OCI-LY1 (cell line): ENCODE results near the gene FKBP6.
"Not testable (repeated sequence)": the region's sequence is repeated elsewhere in the genome, so short reads cannot be mapped to it uniquely, and the experiment has no call there.

Experiments
- H2AFZ ChIP-seq: fragments of 200-600 bp; sonication (generic), shearing (Covaris generic); 2 replicates; pipeline ENCODE4 v1.6.0; 2014; ENCODE audit warnings: antibody characterized with exemption, mild to moderate bottlenecking, low read length
- H3F3A ChIP-seq: fragments of 200-600 bp; sonication (generic), shearing (Covaris generic); 2 replicates; pipeline ENCODE4 v1.6.0; 2014; ENCODE audit warnings: mild to moderate bottlenecking, antibody characterized with exemption, low read length, moderate library complexity; ENCODE audit not compliant: insufficient read depth
- H3K27ac ChIP-seq: fragments of 200-600 bp; sonication (generic); 2 replicates; pipeline ENCODE4 v1.5.1; 2014; ENCODE audit warnings: low read length, mixed run types, mild to moderate bottlenecking, low read depth; ENCODE audit not compliant: poor library complexity, severe bottlenecking
- H3K27me3 ChIP-seq: fragments of 200-600 bp; sonication (generic); 2 replicates; pipeline ENCODE4 v1.6.0; 2014; ENCODE audit warnings: antibody characterized with exemption, mild to moderate bottlenecking, low read length, moderate library complexity; ENCODE audit not compliant: insufficient read depth
- H3K36me3 ChIP-seq: fragments of 200-600 bp; sonication (generic); 2 replicates; pipeline ENCODE4 v1.6.1; 2014; ENCODE audit warnings: mild to moderate bottlenecking, antibody characterized with exemption, low read length, moderate library complexity, mixed read lengths; ENCODE audit not compliant: insufficient read depth
- H3K4me1 ChIP-seq: fragments of 200-600 bp; sonication (generic); 2 replicates; pipeline ENCODE4 v1.5.1; 2014; ENCODE audit warnings: mild to moderate bottlenecking, low read length, moderate library complexity; ENCODE audit not compliant: insufficient read depth, severe bottlenecking
- H3K4me2 ChIP-seq: fragments of 200-600 bp; sonication (generic), shearing (Covaris generic); 2 replicates; pipeline ENCODE4 v1.6.1; 2014; ENCODE audit warnings: low read length
- H3K4me3 ChIP-seq: fragments of 200-600 bp; sonication (generic); 2 replicates; pipeline ENCODE4 v1.5.1; 2014; ENCODE audit warnings: low read length, low read depth, mild to moderate bottlenecking, mixed read lengths; ENCODE audit not compliant: poor library complexity, severe bottlenecking
- H3K79me2 ChIP-seq: fragments of 200-600 bp; shearing (Covaris generic); 2 replicates; pipeline ENCODE4 v1.6.1; 2016; ENCODE audit warnings: mixed run types, low read length, mixed read lengths; ENCODE audit not compliant: insufficient read depth
- H3K9ac ChIP-seq: fragments of 200-600 bp; sonication (generic), shearing (Covaris generic); 2 replicates; pipeline ENCODE4 v1.6.1; 2014; ENCODE audit warnings: mild to moderate bottlenecking, low read length, mixed read lengths
- H3K9me2 ChIP-seq: fragments of 200-600 bp; sonication (generic), shearing (Covaris generic); 2 replicates; pipeline ENCODE4 v1.6.1; 2014; ENCODE audit warnings: low read depth, mild to moderate bottlenecking, low read length, mixed read lengths
- H3K9me3 ChIP-seq: fragments of 200-600 bp; shearing (Covaris generic); 2 replicates; pipeline ENCODE4 v1.6.1; 2014; ENCODE audit warnings: low read length, mixed read lengths
- H4K20me1 ChIP-seq: fragments of 200-600 bp; sonication (generic), shearing (Covaris generic); 2 replicates; pipeline ENCODE4 v1.6.0; 2016; ENCODE audit warnings: mild to moderate bottlenecking, low read length; ENCODE audit not compliant: insufficient read depth
- EZH2 ChIP-seq: fragments of 200-600 bp; sonication (generic), shearing (Covaris generic); IDR thresholded peaks from 2 replicates; pipeline ENCODE4 v1.8.0; 2017; ENCODE audit warnings: borderline replicate concordance, mixed run types, mild to moderate bottlenecking, antibody characterized with exemption, low read length, moderate library complexity, mixed read lengths
- TF ChIP-seq, protein P1 (sequence below): fragments of 200-600 bp; sonication (generic), shearing (Covaris generic); IDR thresholded peaks from 2 replicates; pipeline ENCODE4 v1.5.1; 2017; ENCODE audit warnings: mild to moderate bottlenecking, antibody characterized with exemption, low read length, moderate library complexity, mixed read lengths

The FKBP6 gene

DNA sequence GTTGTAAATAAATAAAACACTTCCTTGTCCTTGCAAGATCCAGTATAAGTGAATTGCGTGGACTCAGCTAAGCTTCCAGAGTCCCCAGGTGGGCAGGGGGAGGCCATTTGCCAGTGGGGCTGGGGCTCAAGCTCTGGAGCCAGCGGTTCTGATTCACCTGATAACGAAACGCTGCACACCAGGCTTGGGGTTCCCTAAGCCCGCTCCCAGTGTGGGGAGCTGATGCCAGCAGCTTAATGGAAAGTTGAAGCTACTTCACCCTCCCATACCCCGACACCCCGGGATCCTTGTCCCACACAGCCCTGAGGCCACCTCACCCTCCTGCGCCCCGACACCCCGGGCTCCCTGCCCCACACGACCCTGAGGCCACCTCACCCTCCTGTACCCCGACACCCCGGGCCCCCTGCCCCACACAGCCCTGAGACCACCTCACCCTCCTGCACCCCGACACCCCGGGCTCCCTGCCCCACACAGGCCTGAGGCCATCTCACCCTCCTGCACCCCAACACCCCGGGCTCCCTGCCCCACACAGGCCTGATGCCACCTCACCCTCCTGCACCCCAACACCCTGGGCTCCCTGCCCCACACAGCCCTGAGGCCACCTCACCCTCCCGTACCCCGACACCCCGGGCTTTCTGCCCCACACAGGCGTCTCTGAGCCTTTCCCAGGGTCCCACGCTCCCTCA is 30.8 kb downstream of the FKBP6 start:
- H3K36me3 ChIP-seq, result no peaks in the 10 kb centered on the region
- no peak overlapping the region for H3K9ac ChIP-seq
- no peaks in the 10 kb centered on the region for H4K20me1 ChIP-seq
- H3F3A ChIP-seq, result no peaks in the 10 kb centered on the region
- TF ChIP-seq EZH2, result no peak
- TF ChIP-seq, protein P1, sequence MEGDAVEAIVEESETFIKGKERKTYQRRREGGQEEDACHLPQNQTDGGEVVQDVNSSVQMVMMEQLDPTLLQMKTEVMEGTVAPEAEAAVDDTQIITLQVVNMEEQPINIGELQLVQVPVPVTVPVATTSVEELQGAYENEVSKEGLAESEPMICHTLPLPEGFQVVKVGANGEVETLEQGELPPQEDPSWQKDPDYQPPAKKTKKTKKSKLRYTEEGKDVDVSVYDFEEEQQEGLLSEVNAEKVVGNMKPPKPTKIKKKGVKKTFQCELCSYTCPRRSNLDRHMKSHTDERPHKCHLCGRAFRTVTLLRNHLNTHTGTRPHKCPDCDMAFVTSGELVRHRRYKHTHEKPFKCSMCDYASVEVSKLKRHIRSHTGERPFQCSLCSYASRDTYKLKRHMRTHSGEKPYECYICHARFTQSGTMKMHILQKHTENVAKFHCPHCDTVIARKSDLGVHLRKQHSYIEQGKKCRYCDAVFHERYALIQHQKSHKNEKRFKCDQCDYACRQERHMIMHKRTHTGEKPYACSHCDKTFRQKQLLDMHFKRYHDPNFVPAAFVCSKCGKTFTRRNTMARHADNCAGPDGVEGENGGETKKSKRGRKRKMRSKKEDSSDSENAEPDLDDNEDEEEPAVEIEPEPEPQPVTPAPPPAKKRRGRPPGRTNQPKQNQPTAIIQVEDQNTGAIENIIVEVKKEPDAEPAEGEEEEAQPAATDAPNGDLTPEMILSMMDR, result no peak
- no peak overlapping the region for H3K4me3 ChIP-seq
- no peaks in the 10 kb centered on the region for H3K9me2 ChIP-seq
- H3K9me3 ChIP-seq, result no peaks in the 10 kb centered on the region
- peak overlapping the region; percentile 56 for H3K4me2 ChIP-seq
- H3K79me2 ChIP-seq, result no peaks in the 10 kb centered on the region
- peaks cover 18% of the 10 kb centered on the region; the same call in 1 of the 2 replicates for H3K27me3 ChIP-seq
- no peak overlapping the region for H3K27ac ChIP-seq
- no peak overlapping the region for H2AFZ ChIP-seq
- peaks cover 9% of the 10 kb centered on the region for H3K4me1 ChIP-seq

DNA sequence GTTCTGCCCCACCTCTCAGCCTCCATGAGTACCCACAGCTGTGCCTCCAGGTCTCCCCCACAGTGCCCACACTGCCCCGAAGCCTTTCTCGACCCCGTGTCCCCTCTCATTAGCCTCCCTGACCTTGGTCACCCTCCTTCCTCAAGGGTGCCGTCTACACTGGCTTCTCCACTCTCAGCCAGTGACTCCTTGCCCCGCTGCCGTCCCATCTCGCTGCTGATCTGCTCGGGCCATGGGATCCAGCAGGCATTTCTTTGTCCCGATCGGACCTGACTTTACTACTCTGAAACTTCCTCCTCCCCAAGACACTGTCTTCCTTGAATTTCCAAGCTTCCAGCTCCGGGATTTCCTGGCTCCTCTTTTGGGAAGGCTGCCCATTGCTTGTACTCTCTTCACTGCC is 31.3 kb downstream of the FKBP6 start:
- H3K27me3 ChIP-seq, result peaks cover 18% of the 10 kb centered on the region; the same call in 1 of the 2 replicates
- TF ChIP-seq, protein P1, result no peak
- TF ChIP-seq EZH2, result no peak
- no peaks in the 10 kb centered on the region for H4K20me1 ChIP-seq
- no peaks in the 10 kb centered on the region for H3F3A ChIP-seq
- peaks cover 9% of the 10 kb centered on the region for H3K4me1 ChIP-seq
- H3K27ac ChIP-seq, result no peak overlapping the region
- H3K79me2 ChIP-seq, result no peaks in the 10 kb centered on the region
- H3K4me3 ChIP-seq, result no peak overlapping the region
- no peaks in the 10 kb centered on the region for H3K9me2 ChIP-seq
- H3K9me3 ChIP-seq, result no peaks in the 10 kb centered on the region
- no peak overlapping the region for H2AFZ ChIP-seq
- H3K4me2 ChIP-seq, result no peak overlapping the region
- H3K36me3 ChIP-seq, result no peaks in the 10 kb centered on the region
- no peak overlapping the region for H3K9ac ChIP-seq

DNA sequence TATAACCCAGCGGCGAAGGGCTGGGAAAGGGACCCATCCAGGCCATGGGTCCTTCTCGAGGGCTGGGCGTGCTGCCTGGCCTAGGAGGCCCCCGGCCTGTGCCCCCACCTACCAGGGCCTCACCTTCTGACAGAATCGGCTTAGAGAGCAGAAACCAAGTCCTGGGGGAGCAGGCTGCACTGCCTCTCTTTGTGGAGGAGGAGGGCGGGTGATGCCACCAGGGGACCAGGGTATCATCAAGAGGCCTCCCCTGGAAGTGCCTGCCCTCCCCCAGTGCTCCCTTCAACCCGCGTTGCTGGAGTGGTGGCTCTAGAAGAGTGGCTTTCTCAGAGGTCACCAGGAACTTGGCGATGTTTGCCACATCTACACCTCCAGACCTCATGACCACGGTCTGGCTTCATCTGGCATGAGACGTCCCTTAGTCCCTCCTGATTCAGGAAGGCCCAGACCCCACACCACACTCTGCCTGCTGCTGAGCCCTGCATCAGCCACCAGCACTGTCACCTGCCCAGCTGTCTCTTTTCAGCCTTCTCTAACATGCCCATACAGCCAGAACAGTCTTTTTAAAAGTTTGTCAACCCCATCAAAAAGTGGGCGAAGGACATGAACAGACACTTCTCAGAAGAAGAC is 31.9 kb downstream of the FKBP6 start:
- Histone ChIP-seq H3F3A (no peaks in the 10 kb centered on the region), H4K20me1 (no peaks in the 10 kb centered on the region)
- TF ChIP-seq, protein P1, result no peak
- no peak for TF ChIP-seq EZH2

DNA sequence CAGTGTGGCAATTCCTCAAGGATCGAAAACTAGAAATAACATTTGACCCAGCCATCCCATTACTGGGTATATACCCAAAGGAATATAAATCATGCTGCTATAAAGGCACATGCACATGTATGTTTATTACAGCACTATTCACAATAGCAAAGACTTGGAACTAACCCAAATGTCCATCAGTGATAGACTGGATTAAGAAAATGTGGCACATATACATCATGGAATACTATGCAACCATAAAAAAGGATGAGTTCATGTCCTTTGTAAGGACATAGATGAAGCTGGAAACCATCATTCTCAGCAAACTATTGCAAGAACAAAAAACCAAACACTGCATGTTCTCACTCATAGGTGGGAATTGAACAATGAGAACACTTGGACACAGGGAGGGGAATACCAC is 32.6 kb downstream of the FKBP6 start:
- H3K9me2 ChIP-seq, H3K4me2 ChIP-seq, H3K9me3 ChIP-seq, H3K79me2 ChIP-seq, H3K9ac ChIP-seq, H2AFZ ChIP-seq, H3K4me3 ChIP-seq, H3K27ac ChIP-seq, H3K4me1 ChIP-seq, H4K20me1 ChIP-seq, H3F3A ChIP-seq, H3K36me3 ChIP-seq: not testable (repeated sequence)
- peaks cover 18% of the 10 kb centered on the region; the same call in 1 of the 2 replicates for H3K27me3 ChIP-seq

More for the DNA sequence above, 31.9 kb downstream of the FKBP6 start:
- H3K4me1 ChIP-seq, result peaks cover 9% of the 10 kb centered on the region
- no peaks in the 10 kb centered on the region for H3K36me3 ChIP-seq
- no peaks in the 10 kb centered on the region for H3K79me2 ChIP-seq
- peaks cover 18% of the 10 kb centered on the region; the same call in 1 of the 2 replicates for H3K27me3 ChIP-seq
- no peak overlapping the region for H3K4me2 ChIP-seq
- no peak overlapping the region for H3K9ac ChIP-seq
- H3K9me3 ChIP-seq, result no peaks in the 10 kb centered on the region
- H3K27ac ChIP-seq, result no peak overlapping the region
- H3K9me2 ChIP-seq, result no peaks in the 10 kb centered on the region
- no peak overlapping the region for H2AFZ ChIP-seq
- H3K4me3 ChIP-seq, result no peak overlapping the region
